ENCODE results near the gene PITPNC1. TPM values are rescaled to one million over a fixed set of nuclear protein-coding genes. Genes with fewer than 3 reads are reported as not detected.

The PITPNC1 gene
- polyA plus RNA-seq, 1 of the 3 experiments (the other 2 are of a cell fraction) = 18.4 TPM

DNA sequence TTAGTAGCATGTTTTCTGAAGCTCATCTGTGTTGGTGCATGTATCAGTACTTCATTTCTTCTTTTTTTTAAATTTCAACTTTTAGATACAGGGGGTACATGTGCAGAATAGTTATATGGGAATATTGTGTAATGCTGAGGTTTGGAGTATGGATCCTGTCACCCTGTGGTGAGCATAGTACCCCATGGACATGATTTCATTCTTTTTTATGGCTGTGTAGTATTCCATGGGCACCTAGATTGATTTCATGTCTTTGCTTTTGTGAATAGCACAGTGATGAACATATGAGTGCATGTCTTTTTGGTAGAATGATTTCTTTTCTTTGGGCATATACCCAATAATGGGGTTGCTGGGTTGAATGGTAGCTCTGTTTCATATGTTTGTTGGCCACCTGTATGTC lies 285.6 kb downstream of the PITPNC1 start:
- CTCF ChIA-PET = interaction anchor here (0.8 to 2.0 kb wide), 6 partner anchors 13 to 285 kb away, joined by 3 to 10 read pairs (median 4); no protein-coding TSS in a partner anchor

DNA sequence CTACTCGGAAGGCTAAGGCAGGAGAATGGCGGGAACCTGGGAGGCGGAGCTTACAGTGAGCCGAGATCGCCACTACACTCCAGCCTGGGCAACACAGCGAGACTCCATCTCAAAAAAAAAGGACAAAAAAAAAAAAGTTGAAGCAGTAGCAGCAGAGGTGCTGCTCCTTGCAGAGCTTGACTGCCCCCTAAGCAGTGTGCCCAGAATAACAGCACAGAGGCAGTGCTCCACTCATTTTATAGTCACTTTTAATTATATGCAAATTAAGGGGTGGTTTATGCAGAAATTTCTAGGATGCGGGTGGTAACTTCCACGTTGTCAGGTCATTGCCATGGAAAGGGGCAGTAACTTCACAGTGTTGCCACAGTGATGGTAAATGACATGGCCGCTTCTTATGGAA lies 286.4 kb downstream of the PITPNC1 start:
- CTCF ChIA-PET = interaction anchor here (1.1 to 2.0 kb wide), 6 partner anchors 13 to 288 kb away, joined by 3 to 10 read pairs (median 4); no protein-coding TSS in a partner anchor
- H3K79me2 ChIP-seq (ENCODE audit: insufficient read depth) = no peaks in the 10 kb centered on the region
- no peaks in the 10 kb centered on the region for H4K20me1 ChIP-seq (ENCODE audit: insufficient read depth)
- H3K27me3 ChIP-seq (ENCODE audit: insufficient read depth) = no peaks in the 10 kb centered on the region
- H3K9ac ChIP-seq = no peak overlapping the region
- no peaks in the 10 kb centered on the region for H3F3A ChIP-seq (replicated peaks; ENCODE audit: insufficient read depth)
- no peak overlapping the region for H3K4me2 ChIP-seq
- TF ChIP-seq, protein P1, sequence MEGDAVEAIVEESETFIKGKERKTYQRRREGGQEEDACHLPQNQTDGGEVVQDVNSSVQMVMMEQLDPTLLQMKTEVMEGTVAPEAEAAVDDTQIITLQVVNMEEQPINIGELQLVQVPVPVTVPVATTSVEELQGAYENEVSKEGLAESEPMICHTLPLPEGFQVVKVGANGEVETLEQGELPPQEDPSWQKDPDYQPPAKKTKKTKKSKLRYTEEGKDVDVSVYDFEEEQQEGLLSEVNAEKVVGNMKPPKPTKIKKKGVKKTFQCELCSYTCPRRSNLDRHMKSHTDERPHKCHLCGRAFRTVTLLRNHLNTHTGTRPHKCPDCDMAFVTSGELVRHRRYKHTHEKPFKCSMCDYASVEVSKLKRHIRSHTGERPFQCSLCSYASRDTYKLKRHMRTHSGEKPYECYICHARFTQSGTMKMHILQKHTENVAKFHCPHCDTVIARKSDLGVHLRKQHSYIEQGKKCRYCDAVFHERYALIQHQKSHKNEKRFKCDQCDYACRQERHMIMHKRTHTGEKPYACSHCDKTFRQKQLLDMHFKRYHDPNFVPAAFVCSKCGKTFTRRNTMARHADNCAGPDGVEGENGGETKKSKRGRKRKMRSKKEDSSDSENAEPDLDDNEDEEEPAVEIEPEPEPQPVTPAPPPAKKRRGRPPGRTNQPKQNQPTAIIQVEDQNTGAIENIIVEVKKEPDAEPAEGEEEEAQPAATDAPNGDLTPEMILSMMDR (IDR thresholded peaks at IDR 0.05) = peak; percentile 16; the same call in 1 of the 2 replicates
- TF ChIP-seq EZH2phosphoT487 (IDR thresholded peaks at IDR 0.05; ENCODE audit: borderline replicate concordance, low read depth) (no peak), SIN3A (IDR thresholded peaks at IDR 0.05; ENCODE audit: borderline replicate concordance, low read depth, low read length) (no peak)
- no peak overlapping the region for H3K4me3 ChIP-seq (ENCODE audit: low read depth in 2 of 2, low read length in 1 of 2)
- no peaks in the 10 kb centered on the region; the same call in 1 of the 2 replicates for H3K9me3 ChIP-seq
- no peaks in the 10 kb centered on the region for H3K9me2 ChIP-seq
- POLR2A ChIA-PET = interaction anchor here (0.6 kb wide), 1 partner anchor 30 kb away, joined by 7 read pairs; no protein-coding TSS in a partner anchor
- no peak for DNase-seq
- no peak overlapping the region for H2AFZ ChIP-seq (ENCODE audit: low read depth)
- no peak overlapping the region for H3K27ac ChIP-seq (ENCODE audit: low read depth in 2 of 2, low read length in 1 of 2)
- WGBS (ENCODE audit: low lambda C conversion rate) = 96% methylated on average over 9 of the region's 9 CpGs
- peaks cover 0 to 10% of the 10 kb centered on the region in 2 experiments; a peak in 1 of 4 replicates for H3K4me1 ChIP-seq (ENCODE audit: control insufficient read depth in 1 of 2, insufficient read depth in 2 of 2, low read depth in 1 of 2, low read length in 1 of 2)
- H3K36me3 ChIP-seq (replicated peaks in 1 of 2; ENCODE audit: control insufficient read depth in 1 of 2, insufficient read depth in 2 of 2, low read length in 1 of 2) = no peaks in the 10 kb centered on the region

More for the DNA sequence above, 285.6 kb downstream of the PITPNC1 start:
- Histone ChIP-seq H3K79me2 (ENCODE audit: insufficient read depth) (no peaks in the 10 kb centered on the region), H3K4me3 (ENCODE audit: low read depth in 2 of 2, low read length in 1 of 2) (no peak overlapping the region), H3K36me3 (replicated peaks in 1 of 2; ENCODE audit: control insufficient read depth in 1 of 2, insufficient read depth in 2 of 2, low read length in 1 of 2) (peaks cover 0 to 6% of the 10 kb centered on the region in 2 experiments), H3F3A (replicated peaks; ENCODE audit: insufficient read depth) (no peaks in the 10 kb centered on the region), H3K4me1 (ENCODE audit: control insufficient read depth in 1 of 2, insufficient read depth in 2 of 2, low read depth in 1 of 2, low read length in 1 of 2) (peaks cover 0 to 10% of the 10 kb centered on the region in 2 experiments; a peak in 1 of 4 replicates), H3K4me2 (no peak overlapping the region), H3K27me3 (ENCODE audit: insufficient read depth) (no peaks in the 10 kb centered on the region), H3K9me3 (no peaks in the 10 kb centered on the region; the same call in 1 of the 2 replicates), H3K9me2 (no peaks in the 10 kb centered on the region), H4K20me1 (ENCODE audit: insufficient read depth) (no peaks in the 10 kb centered on the region), H2AFZ (ENCODE audit: low read depth) (no peak overlapping the region), H3K9ac (no peak overlapping the region), H3K27ac (ENCODE audit: low read depth in 2 of 2, low read length in 1 of 2) (no peak overlapping the region)
- TF ChIP-seq RAD21 (IDR thresholded peaks at IDR 0.05; ENCODE audit: low read length) (no peak), NRF1 (IDR thresholded peaks at IDR 0.05; ENCODE audit: low read depth, low read length) (no peak)
- POLR2A ChIA-PET = no interaction called here
- DNase-seq = no peak

DNA sequence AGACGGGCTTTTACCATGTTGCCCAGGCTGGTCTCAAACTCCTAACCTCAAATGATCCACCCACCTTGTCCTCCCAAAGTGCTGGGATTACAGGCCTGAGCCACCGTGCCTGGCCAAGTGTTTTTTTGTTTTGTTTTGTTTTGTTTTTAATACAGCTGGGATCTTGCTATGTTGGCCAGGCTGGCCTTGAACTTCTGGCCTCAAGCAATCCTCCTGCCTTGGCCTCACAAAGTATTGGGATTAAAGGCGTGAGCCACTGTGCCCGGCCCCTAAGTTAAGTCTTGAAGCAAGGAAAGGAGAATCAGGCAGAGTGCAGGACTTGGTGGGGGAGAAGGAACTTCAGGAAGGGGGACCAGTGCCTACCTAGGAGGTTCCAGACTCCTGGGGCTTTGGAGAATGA lies 288.9 kb downstream of the PITPNC1 start:
- Histone ChIP-seq H3K36me3 (replicated peaks in 1 of 2; ENCODE audit: control insufficient read depth in 1 of 2, insufficient read depth in 2 of 2, low read length in 1 of 2) (peaks cover 0 to 3% of the 10 kb centered on the region in 2 experiments), H3K27ac (ENCODE audit: low read depth in 2 of 2, low read length in 1 of 2) (peak overlapping the region in 1 of 2 experiments; percentile 58; a peak in 1 of 4 replicates), H3K4me3 (ENCODE audit: low read depth in 2 of 2, low read length in 1 of 2) (no peak overlapping the region), H3K79me2 (ENCODE audit: insufficient read depth) (no peaks in the 10 kb centered on the region), H2AFZ (ENCODE audit: low read depth) (no peak overlapping the region), H3K4me1 (ENCODE audit: control insufficient read depth in 1 of 2, insufficient read depth in 2 of 2, low read depth in 1 of 2, low read length in 1 of 2) (peaks cover 2 to 10% of the 10 kb centered on the region in 2 experiments; a peak in 2 of 4 replicates), H3K9ac (no peak overlapping the region), H3K9me2 (no peaks in the 10 kb centered on the region), H3K27me3 (ENCODE audit: insufficient read depth) (no peaks in the 10 kb centered on the region), H3K9me3 (no peaks in the 10 kb centered on the region), H4K20me1 (ENCODE audit: insufficient read depth) (no peaks in the 10 kb centered on the region), H3K4me2 (no peak overlapping the region), H3F3A (replicated peaks; ENCODE audit: insufficient read depth) (no peaks in the 10 kb centered on the region)
- WGBS (ENCODE audit: low lambda C conversion rate) = 94% methylated on average over 4 of the region's 4 CpGs
- DNase-seq = no peak
- CTCF ChIA-PET = interaction anchor here (0.6 to 2.9 kb wide), 4 partner anchors 11 to 1460 kb away, joined by 3 to 9 read pairs (median 6); no protein-coding TSS in a partner anchor
- POLR2A ChIA-PET = no interaction called here
- TF ChIP-seq, protein P2, sequence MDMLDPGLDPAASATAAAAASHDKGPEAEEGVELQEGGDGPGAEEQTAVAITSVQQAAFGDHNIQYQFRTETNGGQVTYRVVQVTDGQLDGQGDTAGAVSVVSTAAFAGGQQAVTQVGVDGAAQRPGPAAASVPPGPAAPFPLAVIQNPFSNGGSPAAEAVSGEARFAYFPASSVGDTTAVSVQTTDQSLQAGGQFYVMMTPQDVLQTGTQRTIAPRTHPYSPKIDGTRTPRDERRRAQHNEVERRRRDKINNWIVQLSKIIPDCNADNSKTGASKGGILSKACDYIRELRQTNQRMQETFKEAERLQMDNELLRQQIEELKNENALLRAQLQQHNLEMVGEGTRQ (IDR thresholded peaks at IDR 0.05; ENCODE audit: borderline replicate concordance, low read depth, low read length) = no peak
- no peak for TF ChIP-seq NRF1 (IDR thresholded peaks at IDR 0.05; ENCODE audit: low read depth, low read length)
- TF ChIP-seq MXI1 (IDR thresholded peaks at IDR 0.05; ENCODE audit: low read depth, low read length) = no peak
- no peak for TF ChIP-seq POLR2AphosphoS5 (IDR thresholded peaks at IDR 0.05; ENCODE audit: low read depth, low read length)
- TF ChIP-seq CHD2 (IDR thresholded peaks at IDR 0.05; ENCODE audit: low read length, partially characterized antibody) = no peak
- TF ChIP-seq GATA2 (CRISPR knock-in tag; IDR thresholded peaks at IDR 0.05) = no peak
- TF ChIP-seq MEF2A (IDR thresholded peaks at IDR 0.05; ENCODE audit: borderline replicate concordance, low read depth) = no peak
- no peak for TF ChIP-seq FOSL2 (IDR thresholded peaks at IDR 0.05; ENCODE audit: borderline replicate concordance, low read depth)
- TF ChIP-seq RXRA (IDR thresholded peaks at IDR 0.05; ENCODE audit: borderline replicate concordance, low read depth) = no peak
- no peak for TF ChIP-seq SIN3A (IDR thresholded peaks at IDR 0.05; ENCODE audit: borderline replicate concordance, low read depth, low read length)
- no peak for TF ChIP-seq ELF1 (IDR thresholded peaks at IDR 0.05)
- TF ChIP-seq EZH2phosphoT487 (IDR thresholded peaks at IDR 0.05; ENCODE audit: borderline replicate concordance, low read depth) = no peak
- no peak for TF ChIP-seq TCF12 (IDR thresholded peaks at IDR 0.05)
- TF ChIP-seq, protein P3, sequence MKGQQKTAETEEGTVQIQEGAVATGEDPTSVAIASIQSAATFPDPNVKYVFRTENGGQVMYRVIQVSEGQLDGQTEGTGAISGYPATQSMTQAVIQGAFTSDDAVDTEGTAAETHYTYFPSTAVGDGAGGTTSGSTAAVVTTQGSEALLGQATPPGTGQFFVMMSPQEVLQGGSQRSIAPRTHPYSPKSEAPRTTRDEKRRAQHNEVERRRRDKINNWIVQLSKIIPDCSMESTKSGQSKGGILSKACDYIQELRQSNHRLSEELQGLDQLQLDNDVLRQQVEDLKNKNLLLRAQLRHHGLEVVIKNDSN (IDR thresholded peaks at IDR 0.05; ENCODE audit: borderline replicate concordance, low read depth) = no peak
- TF ChIP-seq, protein P4, sequence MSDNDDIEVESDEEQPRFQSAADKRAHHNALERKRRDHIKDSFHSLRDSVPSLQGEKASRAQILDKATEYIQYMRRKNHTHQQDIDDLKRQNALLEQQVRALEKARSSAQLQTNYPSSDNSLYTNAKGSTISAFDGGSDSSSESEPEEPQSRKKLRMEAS (IDR thresholded peaks at IDR 0.05; ENCODE audit: low read depth) = no peak
